Measurements from ENCODE around the gene RNF148. TPM values are rescaled to one million over a fixed set of nuclear protein-coding genes. Genes with fewer than 3 reads are reported as not detected.

RNF148 gene
- total and polyA plus RNA-seq, 4 donors = 0.09 to 3.5 (median 0.09) TPM; not detected in 1

DNA sequence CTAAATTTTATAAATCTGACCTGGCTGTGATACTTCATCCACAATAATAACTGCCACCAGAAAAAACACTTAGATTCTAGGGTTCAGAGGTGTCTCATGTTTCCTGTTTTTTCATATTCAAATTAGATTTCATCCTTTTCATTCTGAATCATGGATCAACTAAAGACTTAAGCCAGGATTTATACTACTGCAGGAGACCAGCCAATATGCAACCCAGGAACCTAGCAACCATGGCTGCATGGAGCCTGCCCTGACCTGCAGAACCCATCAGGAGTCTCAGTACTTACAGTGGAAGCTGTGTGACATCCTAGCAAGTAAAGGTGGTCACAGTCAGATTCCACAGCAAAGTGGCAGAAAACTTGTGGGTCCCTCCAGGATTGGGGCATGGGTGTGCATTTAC lies 40.5 kb upstream of the RNF148 start (continued):
- no peak for TF ChIP-seq CTCF (IDR thresholded peaks at IDR 0.05; ENCODE audit: low read depth, low read length, missing input control)

DNA sequence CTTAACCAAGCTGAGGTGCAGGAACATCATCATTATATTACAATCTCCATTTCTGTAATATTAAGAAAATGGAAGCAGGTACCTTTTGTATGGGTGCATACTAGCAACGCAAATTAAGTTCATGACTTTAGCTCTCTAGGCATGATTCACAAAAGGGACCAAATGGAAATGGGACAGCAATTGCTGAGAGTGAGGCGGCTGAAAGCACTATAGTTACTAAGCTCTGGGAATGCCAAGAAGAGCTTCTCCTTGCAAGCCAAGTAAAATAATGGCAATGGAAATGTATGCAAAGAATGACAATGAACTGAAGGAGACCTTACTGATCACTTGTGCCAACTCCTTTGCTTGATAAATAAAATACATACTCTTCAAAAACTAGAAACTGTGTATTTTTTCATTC lies 36.2 kb upstream of the RNF148 start:
- no peak for DNase-seq (ENCODE audit: low spot score)
- Histone ChIP-seq H3K27ac (ENCODE audit: low read depth in 1 of 2, low read length in 2 of 2) (no peak overlapping the region), H3K9me3 (ENCODE audit: control insufficient read depth in 4 of 4, low read length in 3 of 4) (no peaks in the 10 kb centered on the region), H3K27me3 (ENCODE audit: control insufficient read depth in 4 of 4, insufficient read depth in 4 of 4, low read length in 3 of 4) (no peaks in the 10 kb centered on the region), H3K9ac (ENCODE audit: low read depth in 1 of 2, low read length in 2 of 2) (no peak overlapping the region), H3K4me3 (ENCODE audit: low read depth in 1 of 3, low read length in 3 of 3) (no peak overlapping the region), H3K4me1 (ENCODE audit: control insufficient read depth in 4 of 4, insufficient read depth in 4 of 4, low read length in 3 of 4) (no peaks in the 10 kb centered on the region), H3K36me3 (ENCODE audit: control insufficient read depth in 4 of 4, insufficient read depth in 3 of 4, low read depth in 1 of 4, low read length in 3 of 4) (no peaks in the 10 kb centered on the region)
- WGBS = 87% methylated on average over 2 of the region's 2 CpGs
- TF ChIP-seq YY1 (IDR thresholded peaks at IDR 0.05) (no peak), RAD21 (IDR thresholded peaks at IDR 0.05) (no peak), EGR1 (IDR thresholded peaks at IDR 0.05; ENCODE audit: low read depth in 2 of 2) (no peak), FOXA2 (IDR thresholded peaks at IDR 0.05) (no peak), GABPA (IDR thresholded peaks at IDR 0.05 in 1 of 2, conservative IDR thresholded peaks at IDR 0.05 in 1 of 2) (no peak), NR2F2 (IDR thresholded peaks at IDR 0.05) (no peak), SP1 (IDR thresholded peaks at IDR 0.05) (no peak), RXRA (IDR thresholded peaks at IDR 0.05) (no peak)
- TF ChIP-seq, protein P1, sequence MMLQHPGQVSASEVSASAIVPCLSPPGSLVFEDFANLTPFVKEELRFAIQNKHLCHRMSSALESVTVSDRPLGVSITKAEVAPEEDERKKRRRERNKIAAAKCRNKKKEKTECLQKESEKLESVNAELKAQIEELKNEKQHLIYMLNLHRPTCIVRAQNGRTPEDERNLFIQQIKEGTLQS (IDR thresholded peaks at IDR 0.05) = no peak
- TF ChIP-seq, protein P2, sequence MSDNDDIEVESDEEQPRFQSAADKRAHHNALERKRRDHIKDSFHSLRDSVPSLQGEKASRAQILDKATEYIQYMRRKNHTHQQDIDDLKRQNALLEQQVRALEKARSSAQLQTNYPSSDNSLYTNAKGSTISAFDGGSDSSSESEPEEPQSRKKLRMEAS (IDR thresholded peaks at IDR 0.05) = no peak

DNA sequence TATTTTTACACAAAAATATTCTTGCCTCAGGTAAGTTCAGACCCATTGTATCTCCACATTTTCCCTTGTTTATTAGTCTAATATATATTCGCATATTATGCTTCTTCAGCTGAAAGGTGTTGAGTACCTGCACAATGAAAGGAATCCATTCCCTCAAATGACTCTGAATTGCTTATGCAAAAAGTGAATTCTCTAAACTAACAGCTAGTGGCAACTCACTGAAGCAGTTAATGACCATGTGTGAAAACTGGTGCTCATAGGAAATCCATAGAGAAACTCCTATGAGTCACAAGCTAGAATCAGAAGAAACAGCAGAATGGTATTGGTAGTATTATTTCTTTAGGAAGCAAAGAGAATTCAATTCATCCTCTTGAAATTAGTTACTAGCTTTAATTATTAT lies 33.5 kb upstream of the RNF148 start:
- no peak for DNase-seq (ENCODE audit: low spot score)
- H3K9ac ChIP-seq (ENCODE audit: low read depth in 1 of 2, low read length in 2 of 2) = no peak overlapping the region
- no peaks in the 10 kb centered on the region for H3K4me1 ChIP-seq (ENCODE audit: control insufficient read depth in 4 of 4, insufficient read depth in 4 of 4, low read length in 3 of 4)
- H3K4me3 ChIP-seq (ENCODE audit: low read depth in 1 of 3, low read length in 3 of 3) = no peak overlapping the region
- H3K27ac ChIP-seq (ENCODE audit: low read depth in 1 of 2, low read length in 2 of 2) = no peak overlapping the region
- WGBS = 98% methylated on average over 1 of the region's 1 CpG
- H3K36me3 ChIP-seq (ENCODE audit: control insufficient read depth in 4 of 4, insufficient read depth in 3 of 4, low read depth in 1 of 4, low read length in 3 of 4) = no peaks in the 10 kb centered on the region
- no peaks in the 10 kb centered on the region for H3K9me3 ChIP-seq (ENCODE audit: control insufficient read depth in 4 of 4, low read length in 3 of 4)
- H3K27me3 ChIP-seq (ENCODE audit: control insufficient read depth in 4 of 4, insufficient read depth in 4 of 4, low read length in 3 of 4) = no peaks in the 10 kb centered on the region
- TF ChIP-seq HNF4G (IDR thresholded peaks at IDR 0.05) = no peak
- TF ChIP-seq, protein P2 (IDR thresholded peaks at IDR 0.05) = no peak
- TF ChIP-seq, protein P1 (IDR thresholded peaks at IDR 0.05) = no peak
- no peak for TF ChIP-seq FOXA2 (IDR thresholded peaks at IDR 0.05)
- TF ChIP-seq EGR1 (IDR thresholded peaks at IDR 0.05; ENCODE audit: low read depth in 2 of 2) = no peak
- no peak for TF ChIP-seq GABPA (IDR thresholded peaks at IDR 0.05 in 1 of 2, conservative IDR thresholded peaks at IDR 0.05 in 1 of 2)
- no peak for TF ChIP-seq YY1 (IDR thresholded peaks at IDR 0.05)
- TF ChIP-seq FOXA1 (IDR thresholded peaks at IDR 0.05) = no peak
- no peak for TF ChIP-seq REST (IDR thresholded peaks at IDR 0.05)
- TF ChIP-seq CTCF (IDR thresholded peaks at IDR 0.05; ENCODE audit: low read depth, low read length, missing input control) = no peak
- TF ChIP-seq HNF4A (conservative IDR thresholded peaks at IDR 0.05) = no peak
- TF ChIP-seq, protein P3, sequence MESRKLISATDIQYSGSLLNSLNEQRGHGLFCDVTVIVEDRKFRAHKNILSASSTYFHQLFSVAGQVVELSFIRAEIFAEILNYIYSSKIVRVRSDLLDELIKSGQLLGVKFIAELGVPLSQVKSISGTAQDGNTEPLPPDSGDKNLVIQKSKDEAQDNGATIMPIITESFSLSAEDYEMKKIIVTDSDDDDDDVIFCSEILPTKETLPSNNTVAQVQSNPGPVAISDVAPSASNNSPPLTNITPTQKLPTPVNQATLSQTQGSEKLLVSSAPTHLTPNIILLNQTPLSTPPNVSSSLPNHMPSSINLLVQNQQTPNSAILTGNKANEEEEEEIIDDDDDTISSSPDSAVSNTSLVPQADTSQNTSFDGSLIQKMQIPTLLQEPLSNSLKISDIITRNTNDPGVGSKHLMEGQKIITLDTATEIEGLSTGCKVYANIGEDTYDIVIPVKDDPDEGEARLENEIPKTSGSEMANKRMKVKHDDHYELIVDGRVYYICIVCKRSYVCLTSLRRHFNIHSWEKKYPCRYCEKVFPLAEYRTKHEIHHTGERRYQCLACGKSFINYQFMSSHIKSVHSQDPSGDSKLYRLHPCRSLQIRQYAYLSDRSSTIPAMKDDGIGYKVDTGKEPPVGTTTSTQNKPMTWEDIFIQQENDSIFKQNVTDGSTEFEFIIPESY (IDR thresholded peaks at IDR 0.05) = no peak
- TF ChIP-seq JUND (IDR thresholded peaks at IDR 0.05) = no peak
- TF ChIP-seq TAF1 (conservative IDR thresholded peaks at IDR 0.05) = no peak
- no peak for TF ChIP-seq RXRA (IDR thresholded peaks at IDR 0.05)
- TF ChIP-seq RAD21 (IDR thresholded peaks at IDR 0.05) = no peak
- TF ChIP-seq SP1 (IDR thresholded peaks at IDR 0.05) = no peak
- no peak for TF ChIP-seq NR2F2 (IDR thresholded peaks at IDR 0.05)

Measured in liver (tissue), 9 donors.